Neural progenitor cell (in vitro differentiated cells): ENCODE results near the gene CREG2.

Experiments used
- CTCF ChIP-seq: fragments of 200-600 bp; sonication (generic); IDR thresholded peaks from 2 replicates; pipeline ENCODE4 v1.5.1; 2017; ENCODE audit warnings: antibody characterized with exemption, mild to moderate bottlenecking
- EZH2 ChIP-seq: fragments of 200-600 bp; sonication (generic); IDR thresholded peaks from 2 replicates; pipeline ENCODE4 v1.6.1; 2017; ENCODE audit warnings: antibody characterized with exemption, mild to moderate bottlenecking, moderate library complexity
- EZH2phosphoT487 ChIP-seq: fragments of 200-600 bp; sonication (generic); IDR thresholded peaks from 2 replicates; pipeline ENCODE4 v1.6.1; 2017; ENCODE audit warnings: antibody characterized with exemption

DNA sequence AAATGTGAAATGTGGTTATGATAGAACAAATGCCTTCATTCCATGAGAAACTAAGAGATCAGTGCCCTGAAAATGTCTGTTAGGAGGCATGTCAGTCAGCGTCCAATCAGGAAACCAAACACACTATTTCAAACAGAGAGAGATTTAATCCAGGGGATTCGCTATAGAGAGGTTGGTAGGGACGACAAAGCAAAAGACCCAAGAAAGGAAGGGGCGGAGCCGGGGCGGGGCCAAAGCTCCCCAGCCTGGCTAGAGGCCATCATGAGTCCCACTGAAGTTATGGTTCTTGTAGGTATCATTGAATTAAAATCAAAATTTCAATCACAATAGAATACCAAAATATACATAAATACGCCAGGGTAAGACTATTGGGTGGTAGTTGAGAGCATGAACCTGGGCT is 45.9 kb downstream of the CREG2 start:
- TF ChIP-seq EZH2 (no peak), CTCF (no peak), EZH2phosphoT487 (no peak)
